Stimulated activated CD4-positive, alpha-beta T cell treated with anti-CD3 and anti-CD28 coated beads, Interleukin-4, amount 100 ng/mL, for 1 hour (primary cell): ENCODE measurements around the gene ANKRD33B.
"Not testable (repeated sequence)": the region's sequence is repeated elsewhere in the genome, so short reads cannot be mapped to it uniquely, and the experiment has no call there.

ENCODE experiments used
- DNase-seq: peaks from one replicate; pipeline ENCODE4 v3.0.0-alpha.2; 2020

The ANKRD33B gene

GRCh38 chr5:10563945-10564837 is at the start of gene ANKRD33B:
TSS of gene ANKRD33B (plus strand) at chr5:10564070. CDS start at chr5:10564468, 398 bp downstream.
- peak; percentile 82 for DNase-seq

GRCh38 chr5:10514572-10514971 is 49.3 kb upstream of the ANKRD33B start:
- DNase-seq = not testable (repeated sequence)

- no peak for DNase-seq
Observed at GRCh38 chr5:10515492-10515891, 48.4 kb upstream of the ANKRD33B start.

- no peak for DNase-seq
Observed at GRCh38 chr5:10518347-10518746, 45.5 kb upstream of the ANKRD33B start.

GRCh38 chr5:10519729-10520128 is 44.1 kb upstream of the ANKRD33B start:
- no peak for DNase-seq

- DNase-seq = no peak
Observed at GRCh38 chr5:10520706-10521105, 43.2 kb upstream of the ANKRD33B start.

DNA sequence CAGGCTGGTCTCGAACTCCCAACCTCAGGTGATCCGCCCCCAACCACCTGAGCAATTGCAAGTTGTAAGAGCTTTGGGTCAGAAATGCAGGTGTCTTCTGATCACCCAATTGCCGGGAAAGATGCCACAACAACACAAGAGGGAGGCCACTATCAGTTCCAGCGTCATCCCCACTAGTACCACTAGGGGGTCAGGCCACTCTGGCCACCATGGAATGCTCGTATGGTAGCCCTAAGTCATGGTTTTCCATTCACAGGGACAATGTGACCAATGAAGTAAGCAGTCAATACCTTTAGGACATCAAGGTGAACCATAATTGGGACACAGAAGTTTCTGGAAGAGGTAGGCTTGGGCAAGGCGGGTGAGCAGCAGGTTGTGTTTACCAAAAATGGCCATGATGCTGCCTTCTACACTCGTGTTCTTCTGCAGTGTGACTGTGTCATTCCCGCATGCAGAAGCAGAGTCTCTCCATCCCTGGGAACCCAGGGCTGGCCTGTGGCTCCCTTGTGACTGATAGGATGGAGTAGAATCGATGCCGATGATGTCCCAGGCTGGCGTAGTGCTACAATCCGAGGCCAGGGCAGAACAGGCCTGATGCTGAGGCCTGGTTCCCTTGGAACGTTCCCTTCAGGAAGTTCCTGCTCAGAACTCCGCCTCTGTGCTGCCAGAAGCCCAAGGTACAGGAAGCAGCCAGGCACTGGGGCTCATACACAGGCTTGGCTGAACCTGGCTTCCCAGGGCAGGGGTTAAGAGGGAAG is 42.2 kb upstream of the ANKRD33B start:
- no peak for DNase-seq

DNA sequence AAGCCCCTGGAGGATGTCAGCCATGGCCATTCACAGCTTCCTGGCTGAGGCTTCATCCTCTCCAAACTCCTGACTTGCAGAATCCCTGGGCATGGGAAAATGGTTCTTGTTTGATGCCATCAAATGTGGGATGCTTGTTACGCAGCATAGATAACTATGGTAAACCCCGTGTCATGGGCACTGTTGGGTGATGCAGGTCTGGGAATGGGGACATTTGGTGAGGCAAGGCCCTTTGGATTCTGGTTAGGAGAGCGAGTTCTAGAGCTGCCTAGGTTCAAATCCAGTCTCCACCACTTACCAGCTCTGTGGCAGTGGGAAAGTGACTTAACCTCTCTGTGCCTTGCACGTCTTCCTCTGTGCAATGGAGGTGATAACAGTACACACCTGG is 41.7 kb upstream of the ANKRD33B start:
- DNase-seq = no peak

- no peak for DNase-seq
Observed at GRCh38 chr5:10524376-10525123, 39.3 kb upstream of the ANKRD33B start.

DNA sequence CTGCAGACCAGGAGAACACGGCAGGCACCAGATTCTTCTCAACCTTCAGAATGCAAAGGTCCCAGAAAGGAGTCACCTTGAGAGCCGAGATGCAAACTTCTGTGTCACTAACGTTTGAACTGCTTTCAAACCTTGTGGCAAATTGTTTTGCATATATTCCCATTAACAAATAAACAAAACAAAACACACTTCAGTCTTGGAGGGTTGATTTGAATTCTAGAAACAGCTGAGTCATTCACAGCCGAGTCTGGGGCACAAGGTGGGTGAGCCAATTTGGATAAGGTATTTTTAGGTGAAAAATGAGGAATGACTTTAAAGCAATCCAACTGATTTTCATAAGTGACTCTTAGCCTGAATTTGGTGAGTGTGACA is 38.8 kb upstream of the ANKRD33B start:
- DNase-seq = no peak

GRCh38 chr5:10527281-10527950 is 36.5 kb upstream of the ANKRD33B start:
- DNase-seq = no peak

GRCh38 chr5:10528056-10528816 is 35.6 kb upstream of the ANKRD33B start:
- DNase-seq = no peak

GRCh38 chr5:10528827-10529226 is 35.0 kb upstream of the ANKRD33B start:
- no peak for DNase-seq

DNA sequence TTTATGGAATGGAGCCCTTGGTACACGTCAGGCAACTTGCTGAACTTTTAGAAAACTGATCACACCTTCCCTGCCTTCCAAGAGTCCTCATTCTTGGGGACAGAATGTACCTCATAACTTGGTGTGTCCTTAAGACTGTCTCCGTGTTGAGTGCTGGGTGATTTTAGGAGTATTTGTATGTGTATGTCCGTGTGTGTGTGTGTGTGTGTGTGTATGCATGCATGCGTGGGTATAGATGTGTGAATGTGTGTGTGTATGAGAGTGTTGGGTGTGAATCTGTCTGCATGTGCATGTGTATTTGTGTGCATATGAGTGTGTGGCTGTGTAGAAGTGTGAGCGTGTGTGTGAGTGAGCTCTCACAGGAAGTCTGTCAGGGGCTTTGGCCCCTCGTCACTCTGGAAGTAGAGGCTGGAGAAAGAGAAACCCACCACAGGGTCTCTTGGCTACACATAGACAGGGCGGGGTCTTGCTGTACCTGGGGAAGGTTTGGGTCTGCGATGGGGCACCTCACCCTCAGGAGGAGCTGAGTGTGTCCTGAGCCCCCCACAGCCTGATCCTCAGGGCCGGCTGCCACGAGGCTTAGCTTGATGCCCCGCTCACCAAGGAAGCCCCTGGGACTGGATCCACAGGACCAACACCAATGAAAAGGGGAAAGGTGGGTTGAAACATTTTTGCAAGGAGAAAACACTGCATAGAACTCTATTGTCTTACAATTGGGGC is 33.1 kb upstream of the ANKRD33B start:
- DNase-seq = no peak

GRCh38 chr5:10532421-10532820 is 31.4 kb upstream of the ANKRD33B start:
- DNase-seq = no peak

DNA sequence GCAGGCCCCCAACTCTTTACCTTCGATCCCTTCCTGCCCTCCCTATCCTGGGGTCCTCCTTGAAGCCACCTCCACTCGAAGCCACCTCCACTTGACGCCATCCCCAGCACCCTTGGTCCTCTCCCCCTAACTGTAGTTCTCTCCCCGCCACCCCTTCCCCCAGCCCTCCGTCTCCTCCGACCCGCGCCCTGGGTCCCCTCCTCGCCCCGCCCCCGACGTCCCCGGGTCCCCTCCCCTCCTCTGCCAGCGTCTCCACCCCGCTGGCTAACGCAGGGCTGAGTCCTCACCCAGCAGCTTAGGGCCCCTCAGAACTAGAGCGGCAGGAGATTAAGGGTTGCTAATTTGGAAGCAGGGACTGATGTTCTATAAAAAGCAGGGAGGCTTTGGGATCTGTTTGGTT is 30.6 kb upstream of the ANKRD33B start:
- peak; percentile 12 for DNase-seq

DNA sequence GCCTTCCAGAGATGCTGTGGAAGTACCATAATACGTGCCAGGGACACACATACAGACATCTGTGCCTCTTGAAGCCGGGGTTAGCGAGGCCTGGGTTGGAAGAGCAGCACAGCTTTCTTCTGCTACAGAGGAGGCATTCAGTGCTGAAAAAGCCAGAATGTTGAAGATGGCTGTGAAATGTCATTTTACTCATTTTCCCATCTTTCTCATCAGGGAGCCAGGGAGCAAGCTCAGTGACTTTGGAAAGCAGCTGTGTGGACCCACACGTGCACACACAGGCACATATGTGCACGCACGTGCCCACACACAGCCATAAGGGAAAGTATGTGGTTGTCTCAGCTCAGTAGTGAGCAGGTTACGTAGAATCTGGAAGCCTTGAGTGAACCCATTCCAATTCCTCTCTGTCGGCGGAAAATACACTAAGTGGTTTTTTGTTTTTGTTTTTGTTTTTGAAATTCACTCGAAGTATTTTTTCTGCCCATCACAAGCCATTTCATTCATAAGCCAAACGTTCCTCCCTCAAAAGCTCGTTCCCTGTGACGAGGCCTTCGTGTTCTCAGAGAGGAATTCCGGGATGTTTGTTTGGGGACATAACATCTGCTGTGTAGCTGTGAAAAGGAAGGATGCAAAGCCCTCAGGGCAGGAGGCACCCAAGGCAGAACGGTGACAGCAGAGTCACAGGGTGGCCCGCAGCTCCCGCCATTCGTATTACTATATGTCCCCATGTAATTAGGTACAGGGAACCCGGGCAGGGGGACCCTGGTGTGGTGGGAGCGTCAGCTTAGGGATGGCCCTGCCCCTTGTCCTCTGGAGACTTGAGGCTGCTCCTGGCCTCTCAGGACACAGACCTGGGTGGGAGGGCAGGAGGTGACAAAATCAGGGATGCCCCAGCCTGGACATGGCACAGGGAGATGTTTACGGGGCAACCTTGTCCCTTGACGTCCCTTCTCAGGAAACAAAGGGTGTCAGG is 29.0 kb upstream of the ANKRD33B start:
- no peak for DNase-seq

DNA sequence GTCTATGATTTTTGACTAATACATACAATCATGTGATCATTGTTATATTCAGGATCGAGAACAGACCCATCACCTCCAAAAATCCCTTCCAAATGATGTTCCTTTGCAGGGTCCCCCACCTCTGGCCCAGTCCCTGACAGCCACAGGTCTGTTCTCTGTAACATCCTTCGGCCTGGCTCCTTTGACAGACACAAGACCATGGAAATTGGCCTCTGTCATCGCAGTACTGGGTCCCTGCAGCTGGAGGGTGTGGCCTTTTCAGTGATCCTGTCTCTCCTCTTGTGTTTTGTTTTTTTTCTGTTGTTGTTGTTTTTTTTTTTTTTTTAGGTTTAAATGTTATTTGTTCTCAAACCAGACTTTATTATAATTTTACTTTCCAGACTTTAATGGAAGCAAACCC is 27.4 kb upstream of the ANKRD33B start:
- DNase-seq = no peak

DNA sequence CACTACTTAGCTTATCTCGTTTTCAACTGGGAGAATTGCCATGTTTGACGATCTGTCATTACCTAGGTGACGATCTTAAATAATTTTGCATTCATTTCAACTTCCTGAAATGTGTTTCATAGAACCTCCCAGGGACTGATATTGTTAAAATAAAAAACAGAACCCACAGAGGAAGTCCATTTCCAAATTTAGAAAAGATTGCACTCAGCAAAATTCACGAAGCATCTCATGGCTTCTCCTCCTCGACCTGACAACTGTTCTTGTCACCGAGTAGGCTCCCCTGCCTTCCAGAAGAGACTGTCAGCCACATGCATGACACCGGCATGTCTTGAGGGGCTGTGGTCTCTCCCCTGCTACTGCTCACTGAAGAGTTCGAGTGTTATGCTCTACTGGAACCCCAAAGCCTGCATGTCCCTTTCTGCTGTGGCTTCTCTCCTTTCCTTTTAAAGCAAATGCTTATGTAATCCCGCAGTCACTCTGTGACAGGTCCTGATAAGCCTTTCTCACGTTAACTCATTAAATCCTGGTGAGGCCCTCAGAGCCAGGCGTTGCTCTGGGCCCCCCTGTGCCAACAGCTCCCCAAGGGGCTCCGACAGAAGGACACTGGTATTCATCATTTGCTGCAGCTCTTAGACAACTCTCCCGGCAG is 26.8 kb upstream of the ANKRD33B start:
- DNase-seq = no peak

DNA sequence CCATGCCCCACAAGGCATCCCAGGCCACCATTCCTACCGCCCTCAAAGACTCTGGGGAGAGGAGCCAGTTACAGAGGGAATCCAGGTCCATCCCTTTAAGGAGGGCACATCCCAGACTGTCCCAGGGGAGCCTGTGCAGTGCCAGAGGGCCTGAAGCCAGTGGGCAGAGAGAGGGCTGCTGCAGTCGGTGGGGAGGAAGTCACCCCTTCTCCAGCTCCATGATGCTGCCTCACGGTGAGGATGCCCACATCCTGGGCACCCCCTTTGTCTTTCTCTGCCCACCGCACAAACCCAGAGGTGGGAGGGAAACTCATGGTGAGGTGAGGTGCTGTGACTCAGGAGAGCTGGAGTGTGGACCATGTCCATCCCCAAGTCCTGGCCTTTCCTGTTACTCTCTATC is 26.2 kb upstream of the ANKRD33B start:
- no peak for DNase-seq
